Tibial artery (tissue), 4 donors: Measurements from ENCODE around the gene CERS1.
"Not testable (repeated sequence)": the region's sequence is repeated elsewhere in the genome, so short reads cannot be mapped to it uniquely, and the experiment has no call there.

Source experiments
- DNase-seq, 2 donors: peaks; one replicate each; pipeline ENCODE4 v3.0.0-alpha.2; 2019
- H3K27ac ChIP-seq, 2 donors: fragments of 200-600 bp; sonication (generic) in 1 of 2; 1 replicate in 1 of 2; 2 replicates in 1 of 2; pipeline ENCODE4 v1.5.1; 2018 to 2019; ENCODE audit warnings: mild to moderate bottlenecking in 1 of 2
- H3K27me3 ChIP-seq, 2 donors: fragments of 200-600 bp; sonication (generic) in 1 of 2; one replicate each; pipeline versions ENCODE4 v1.5.1 to v1.6.0; 2016 to 2019
- H3K36me3 ChIP-seq, 3 donors: fragments of 200-600 bp; sonication (generic) in 2 of 3; one replicate each; pipeline ENCODE4 v1.5.1; 2016 to 2019; ENCODE audit warnings: mild to moderate bottlenecking in 2 of 3
- H3K4me1 ChIP-seq, 4 donors: fragments of 200-600 bp; sonication (generic) in 2 of 4; 1 replicate in 3 of 4; 2 replicates in 1 of 4; pipeline ENCODE4 v1.5.1; 2016 to 2019
- H3K4me3 ChIP-seq, 2 donors: fragments of 200-600 bp; sonication (generic) in 1 of 2; 1 replicate in 1 of 2; 2 replicates in 1 of 2; pipeline ENCODE4 v1.5.1; 2018 to 2019; ENCODE audit warnings: mild to moderate bottlenecking in 2 of 2
- H3K9me3 ChIP-seq, 3 donors: fragments of 200-600 bp; sonication (generic) in 1 of 3; one replicate each; pipeline ENCODE4 v1.5.1; 2016 to 2019
- intact Hi-C: fragments of 100-400 bp; cut with DNase I; formaldehyde crosslinking; loops from one replicate; pipeline ENCODE4 v1.15.0; 2023; ENCODE audit warnings: low total_unique reads
- TF ChIP-seq, protein P1 (sequence below), 2 experiments: fragments of 200-600 bp in 1 of 2; fragments of 450-650 bp in 1 of 2; IDR thresholded peaks; one replicate each; pipeline ENCODE4 v1.5.1; 2017 to 2019; ENCODE audit warnings: antibody characterized with exemption in 2 of 2, mild to moderate bottlenecking in 1 of 2, moderate library complexity in 1 of 2

Gene CERS1

DNA sequence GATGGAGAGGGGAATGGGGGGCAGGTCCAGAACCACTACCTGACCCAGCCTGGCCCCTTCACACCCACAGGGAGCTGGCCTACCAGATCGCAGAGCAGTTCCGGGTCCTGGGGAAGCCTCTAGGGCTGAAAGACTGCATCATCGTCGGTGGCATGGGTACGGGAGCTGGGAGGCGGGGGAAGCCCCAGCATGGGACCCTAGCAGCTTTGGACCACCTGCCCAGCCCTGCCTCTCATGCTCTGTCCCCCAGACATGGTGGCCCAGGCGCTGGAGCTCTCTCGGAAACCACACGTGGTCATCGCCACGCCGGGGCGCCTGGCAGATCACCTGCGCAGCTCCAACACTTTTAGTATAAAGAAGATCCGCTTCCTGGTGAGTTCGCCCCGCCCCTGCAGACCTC is 25.6 kb upstream of the CERS1 start:
- DNase-seq = no peak
- intact Hi-C loops = no loop called here
- Histone ChIP-seq H3K4me3 (no peak overlapping the region), H3K9me3 (no peaks in the 10 kb centered on the region), H3K36me3 (peaks cover 41 to 57% (median 53%) of the 10 kb centered on the region in 3 donors), H3K4me1 (peaks cover 0 to 42% (median 29%) of the 10 kb centered on the region in 4 donors), H3K27me3 (no peaks in the 10 kb centered on the region), H3K27ac (no peak overlapping the region)
- TF ChIP-seq, protein P1, sequence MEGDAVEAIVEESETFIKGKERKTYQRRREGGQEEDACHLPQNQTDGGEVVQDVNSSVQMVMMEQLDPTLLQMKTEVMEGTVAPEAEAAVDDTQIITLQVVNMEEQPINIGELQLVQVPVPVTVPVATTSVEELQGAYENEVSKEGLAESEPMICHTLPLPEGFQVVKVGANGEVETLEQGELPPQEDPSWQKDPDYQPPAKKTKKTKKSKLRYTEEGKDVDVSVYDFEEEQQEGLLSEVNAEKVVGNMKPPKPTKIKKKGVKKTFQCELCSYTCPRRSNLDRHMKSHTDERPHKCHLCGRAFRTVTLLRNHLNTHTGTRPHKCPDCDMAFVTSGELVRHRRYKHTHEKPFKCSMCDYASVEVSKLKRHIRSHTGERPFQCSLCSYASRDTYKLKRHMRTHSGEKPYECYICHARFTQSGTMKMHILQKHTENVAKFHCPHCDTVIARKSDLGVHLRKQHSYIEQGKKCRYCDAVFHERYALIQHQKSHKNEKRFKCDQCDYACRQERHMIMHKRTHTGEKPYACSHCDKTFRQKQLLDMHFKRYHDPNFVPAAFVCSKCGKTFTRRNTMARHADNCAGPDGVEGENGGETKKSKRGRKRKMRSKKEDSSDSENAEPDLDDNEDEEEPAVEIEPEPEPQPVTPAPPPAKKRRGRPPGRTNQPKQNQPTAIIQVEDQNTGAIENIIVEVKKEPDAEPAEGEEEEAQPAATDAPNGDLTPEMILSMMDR (IDR thresholded peaks at IDR 0.05) = no peak

DNA sequence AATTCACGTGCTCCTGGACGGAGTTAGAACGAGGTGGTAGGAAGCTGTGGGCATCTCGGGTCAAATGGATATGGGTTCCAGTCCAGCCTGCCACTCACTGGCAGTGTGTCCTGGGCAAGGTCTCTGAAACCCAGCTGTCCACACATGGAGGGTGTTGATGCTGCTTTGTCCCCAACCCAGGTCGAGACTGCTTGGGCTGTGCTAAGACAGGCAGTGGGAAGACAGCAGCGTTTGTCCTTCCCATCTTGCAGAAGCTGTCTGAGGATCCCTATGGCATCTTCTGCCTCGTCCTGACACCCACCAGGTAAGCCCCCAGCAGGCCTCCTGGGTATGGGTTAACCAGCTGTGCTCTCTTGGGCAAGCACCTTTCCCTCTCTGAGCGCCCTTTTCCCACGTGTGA is 24.4 kb upstream of the CERS1 start:
- peak overlapping the region; percentile 84 to 87 for H3K4me3 ChIP-seq
- intact Hi-C loops = no loop called here
- H3K27ac ChIP-seq = peak overlapping the region; percentile 80 to 82
- H3K9me3 ChIP-seq = no peaks in the 10 kb centered on the region
- no peaks in the 10 kb centered on the region for H3K27me3 ChIP-seq
- peaks cover 40 to 51% (median 44%) of the 10 kb centered on the region in 3 donors for H3K36me3 ChIP-seq
- peaks cover 0 to 51% (median 29%) of the 10 kb centered on the region in 4 donors for H3K4me1 ChIP-seq
- TF ChIP-seq, protein P1 (IDR thresholded peaks at IDR 0.05) = no peak
- no peak for DNase-seq

DNA sequence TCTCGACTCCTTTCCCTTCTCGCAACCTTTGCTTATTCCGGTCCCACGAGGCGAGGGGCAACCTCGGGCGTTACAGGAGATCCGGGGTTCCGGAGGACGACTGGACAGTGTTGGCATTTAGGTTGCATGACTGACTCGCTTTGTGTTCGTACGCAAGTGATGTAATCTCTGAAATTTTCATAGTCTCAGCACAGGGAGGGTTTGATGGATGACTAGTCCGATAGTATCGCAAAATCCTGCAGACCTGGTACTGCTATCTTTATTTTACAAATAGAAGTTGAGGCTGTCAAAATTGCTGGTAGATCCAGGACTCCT is 23.9 kb upstream of the CERS1 start:
- peaks cover 35 to 51% (median 44%) of the 10 kb centered on the region in 3 donors for H3K36me3 ChIP-seq
- peak overlapping the region; percentile 84 to 87 for H3K4me3 ChIP-seq
- no peaks in the 10 kb centered on the region for H3K9me3 ChIP-seq
- no peaks in the 10 kb centered on the region for H3K27me3 ChIP-seq
- intact Hi-C loops = no loop called here
- no peak for DNase-seq
- H3K27ac ChIP-seq = peak overlapping the region; percentile 80 to 82
- TF ChIP-seq, protein P1 (IDR thresholded peaks at IDR 0.05) = no peak
- H3K4me1 ChIP-seq = peaks cover 0 to 55% (median 29%) of the 10 kb centered on the region in 4 donors

DNA sequence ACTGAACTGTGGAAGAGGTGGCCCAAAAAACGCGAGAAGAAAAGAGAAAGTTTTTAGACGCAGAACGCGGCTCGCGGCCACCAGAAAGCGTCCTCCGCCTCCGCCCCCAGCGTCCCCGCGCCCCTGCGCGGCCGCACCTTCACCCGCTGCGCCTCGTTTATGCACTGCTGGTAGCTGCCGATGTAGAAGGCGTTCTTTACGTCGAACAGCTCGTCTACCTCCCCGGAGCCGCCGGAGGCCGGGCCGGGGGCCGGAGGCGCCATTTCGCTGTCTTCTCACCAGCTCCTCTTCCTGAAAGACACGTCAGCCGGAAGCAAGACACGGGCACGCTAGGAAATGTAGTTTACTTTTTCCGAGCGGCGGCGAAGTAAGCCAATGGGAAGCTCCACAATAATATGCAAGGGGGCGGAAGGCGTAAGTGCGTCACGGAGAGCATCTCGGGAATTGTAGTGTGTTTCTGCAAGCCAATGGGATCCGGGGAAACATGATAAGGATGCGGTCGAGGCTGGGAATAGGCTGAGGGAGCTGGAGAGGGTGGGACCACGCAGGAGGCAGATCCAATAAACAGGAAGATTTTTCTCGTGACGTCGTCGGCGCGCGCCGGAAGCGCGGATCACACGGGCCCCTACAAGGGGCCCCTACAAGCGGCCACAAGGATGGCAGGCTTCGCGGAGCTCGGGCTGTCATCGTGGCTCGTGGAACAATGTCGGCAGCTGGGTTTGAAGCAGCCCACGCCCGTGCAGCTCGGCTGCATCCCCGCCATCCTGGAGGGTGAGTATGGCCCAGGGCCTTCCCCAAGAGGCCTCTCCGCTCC is 23.3 kb upstream of the CERS1 start, which contains the start of the genes COPE and DDX49:
Gene COPE, minus strand, starts transcription at position 302 of the 814 bp plus-strand sequence. Its CDS starts 39 bp downstream, at position 263.
Gene DDX49, plus strand, starts transcription at position 630 of the 814 bp plus-strand sequence. Its CDS starts 27 bp downstream, at position 657.
- H3K36me3 ChIP-seq = peaks cover 29 to 51% (median 41%) of the 10 kb centered on the region in 3 donors
- peaks cover 0 to 55% (median 29%) of the 10 kb centered on the region in 4 donors for H3K4me1 ChIP-seq
- no peaks in the 10 kb centered on the region for H3K27me3 ChIP-seq
- peak within 1 kb of the TSS; percentile 83 to 86 for H3K27ac ChIP-seq
- TF ChIP-seq, protein P1 (IDR thresholded peaks at IDR 0.05) = peak in 1 of 2 experiments; percentile 20
- DNase-seq = peak; percentile 99
- intact Hi-C loops = no loop called here
- H3K4me3 ChIP-seq = peak within 1 kb of the TSS; percentile 84 to 87
- no peaks in the 10 kb centered on the region for H3K9me3 ChIP-seq

DNA sequence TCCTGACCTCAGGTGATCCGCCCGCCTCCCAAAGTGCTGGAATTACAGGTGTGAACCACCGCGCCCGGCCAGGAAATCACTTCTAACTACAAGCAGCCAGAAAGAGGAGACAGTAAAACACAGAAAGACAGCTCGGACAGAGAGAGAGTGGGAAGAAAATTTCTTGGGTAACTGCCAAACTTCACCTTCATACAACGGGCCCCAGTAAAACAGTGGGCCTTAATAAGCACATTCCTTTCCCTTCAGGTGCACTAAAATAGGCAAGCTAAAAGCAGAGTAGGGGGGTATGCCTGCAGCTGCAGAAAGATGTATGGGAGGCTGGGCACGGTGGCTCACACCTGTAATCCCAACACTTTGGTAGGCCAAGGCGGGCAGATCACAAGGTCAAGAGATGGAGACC is 21.6 kb upstream of the CERS1 start:
- H3K27me3 ChIP-seq, H3K27ac ChIP-seq, DNase-seq, H3K4me3 ChIP-seq, intact Hi-C loops, H3K9me3 ChIP-seq: not testable (repeated sequence)
- Histone ChIP-seq H3K4me1 (peaks cover 0 to 55% (median 29%) of the 10 kb centered on the region in 4 donors), H3K36me3 (peaks cover 14 to 49% (median 39%) of the 10 kb centered on the region in 3 donors)

DNA sequence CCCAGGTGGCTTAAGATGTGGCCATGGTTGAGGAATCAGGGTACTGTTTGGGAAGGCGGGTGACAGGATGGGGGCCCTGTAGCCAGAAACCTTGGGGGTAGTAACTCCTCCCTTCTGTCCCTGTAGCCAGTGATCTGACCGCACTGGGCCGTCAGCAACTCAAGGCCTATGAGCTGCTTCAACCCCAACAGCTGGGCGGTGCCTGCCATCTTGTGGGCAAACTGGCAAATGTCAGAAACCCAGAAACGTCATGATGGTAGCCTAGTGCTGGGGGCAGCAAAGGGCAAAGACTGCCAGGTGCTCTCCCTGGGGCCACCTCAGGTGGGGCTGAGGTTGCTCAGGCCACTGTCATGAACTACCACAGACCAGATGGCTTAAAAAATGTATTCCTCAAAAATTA is 19.7 kb upstream of the CERS1 start:
- TF ChIP-seq, protein P1 (IDR thresholded peaks at IDR 0.05) = no peak
- no peak for DNase-seq
- H3K9me3 ChIP-seq = no peaks in the 10 kb centered on the region
- no peak overlapping the region for H3K4me3 ChIP-seq
- peaks cover 5 to 51% (median 35%) of the 10 kb centered on the region in 3 donors for H3K36me3 ChIP-seq
- H3K27ac ChIP-seq = no peak overlapping the region
- peaks cover 0 to 45% (median 21%) of the 10 kb centered on the region in 4 donors for H3K4me1 ChIP-seq
- H3K27me3 ChIP-seq = no peaks in the 10 kb centered on the region
- intact Hi-C loops = no loop called here
